ENCODE measurements around the gene ADIPOR2.

- TF ChIP-seq ESRRA (IDR thresholded peaks at IDR 0.05; ENCODE audit: borderline replicate concordance, low read length) = no peak
- no peak for TF ChIP-seq HES2 (IDR thresholded peaks at IDR 0.05)
- TF ChIP-seq CTCF (IDR thresholded peaks at IDR 0.05) = no peak
- no peak for TF ChIP-seq POLR2A (IDR thresholded peaks at IDR 0.05; ENCODE audit: low read length)
- no peak for TF ChIP-seq SMC3 (IDR thresholded peaks at IDR 0.05)
- no peak for TF ChIP-seq CEBPB (IDR thresholded peaks at IDR 0.05)
- no peak for TF ChIP-seq EP300 (IDR thresholded peaks at IDR 0.05)
- TF ChIP-seq NPAS2 (CRISPR knock-in tag; IDR thresholded peaks at IDR 0.05; ENCODE audit: borderline replicate concordance) = no peak
- TF ChIP-seq REST (IDR thresholded peaks at IDR 0.05) = no peak
- TF ChIP-seq PHF8 (IDR thresholded peaks at IDR 0.05; ENCODE audit: borderline replicate concordance, low read depth) = no peak
These were observed 121.0 kb downstream of the ADIPOR2 start for GRCh38 chr12:1811948-1812291.
